Fibroblast of the aortic adventitia (primary cell): ENCODE results near the gene AAMP. TPM values are rescaled to one million over a fixed set of nuclear protein-coding genes. Genes with fewer than 3 reads are reported as not detected.
"Not testable (repeated sequence)": the region's sequence is repeated elsewhere in the genome, so short reads cannot be mapped to it uniquely, and the experiment has no call there.

ENCODE experiments used
- DNase-seq: peaks from one replicate; pipeline ENCODE4 v3.0.0-alpha.2; 2010; ENCODE audit warnings: low read depth
- H3K4me3 ChIP-seq: 2 replicates; pipeline ENCODE4 v1.5.1; 2011; ENCODE audit warnings: low read depth, mild to moderate bottlenecking, control low read depth, low read length, moderate library complexity
- CTCF ChIP-seq: IDR thresholded peaks from 2 replicates; pipeline ENCODE4 v1.5.1; 2011; ENCODE audit warnings: mild to moderate bottlenecking, low read length, control low read depth, inconsistent platforms; ENCODE audit not compliant: insufficient read depth
- total RNA-seq: library from RNA; depleted of rRNA; stranded (reverse); fragments of >200 nt; gene quantifications from 2 replicates; pipeline ENCODE4 v1.2.3, GENCODE V29; 2012; ENCODE audit warnings: low replicate concordance

Gene AAMP
- total RNA-seq, 1 donor = 64.4 TPM

DNA sequence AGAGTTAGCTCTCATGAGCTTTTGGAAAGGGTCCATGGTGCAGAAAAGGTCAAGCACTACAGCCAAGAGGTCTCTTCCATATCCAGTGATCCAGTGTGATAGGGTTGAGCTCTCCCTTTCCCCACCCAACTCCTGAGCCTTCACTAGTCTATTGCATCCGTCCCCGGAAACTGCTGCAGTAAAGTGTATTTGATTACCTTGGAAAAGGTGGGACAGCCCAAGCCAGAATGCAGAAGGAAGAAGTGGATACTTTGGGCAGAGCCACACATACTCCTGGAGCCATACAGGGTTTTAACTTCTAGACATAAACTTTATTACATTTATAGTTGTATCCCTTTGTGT, 3.9 kb upstream of the AAMP start:
- DNase-seq = no peak
- no peak for TF ChIP-seq CTCF
- no peak overlapping the region for H3K4me3 ChIP-seq

DNA sequence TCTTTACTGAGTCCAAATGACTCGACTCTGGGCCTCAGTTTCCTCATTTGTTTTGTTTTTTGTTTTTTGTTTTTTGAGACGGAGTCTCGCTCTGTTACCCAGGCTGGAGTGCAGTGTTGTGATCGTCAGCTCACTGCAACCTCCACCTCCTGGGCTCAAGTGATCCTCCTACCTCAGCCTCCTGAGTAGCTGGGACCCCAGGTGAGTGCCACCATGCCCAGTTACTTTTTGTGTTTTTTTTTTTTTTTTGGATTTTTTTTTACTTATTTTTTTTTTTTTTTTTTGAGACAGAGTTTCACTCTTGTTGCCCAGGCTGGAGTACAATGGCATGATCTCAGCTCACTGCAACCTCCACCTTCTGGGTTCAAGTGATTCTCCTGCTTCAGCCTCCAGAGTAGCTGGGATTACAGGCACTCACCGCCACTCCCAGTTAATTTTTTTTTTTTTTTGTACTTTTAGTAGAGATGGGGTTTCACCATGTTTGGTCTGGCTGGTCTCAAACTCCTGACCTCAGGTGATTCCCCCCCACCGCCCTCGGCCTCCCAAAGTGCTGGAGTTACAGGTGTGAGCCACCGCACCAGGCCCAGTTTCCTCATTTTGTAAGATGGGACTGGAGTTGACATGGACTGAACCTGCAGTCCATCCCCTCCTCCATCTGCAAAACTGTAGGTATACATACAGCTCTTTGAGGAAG, 3.4 kb upstream of the AAMP start:
- not testable (repeated sequence) for DNase-seq, H3K4me3 ChIP-seq

- peak overlapping the region; percentile 26 for H3K4me3 ChIP-seq
- TF ChIP-seq CTCF = peak; percentile 92
- DNase-seq = peak; percentile 99
Measured at GRCh38 chr2:218272531-218273212, 2.7 kb upstream of the AAMP start.

GRCh38 chr2:218271865-218272530, 2.1 kb upstream of the AAMP start:
- no peak for TF ChIP-seq CTCF
- no peak for DNase-seq
- peak overlapping the region; percentile 98 for H3K4me3 ChIP-seq

DNA sequence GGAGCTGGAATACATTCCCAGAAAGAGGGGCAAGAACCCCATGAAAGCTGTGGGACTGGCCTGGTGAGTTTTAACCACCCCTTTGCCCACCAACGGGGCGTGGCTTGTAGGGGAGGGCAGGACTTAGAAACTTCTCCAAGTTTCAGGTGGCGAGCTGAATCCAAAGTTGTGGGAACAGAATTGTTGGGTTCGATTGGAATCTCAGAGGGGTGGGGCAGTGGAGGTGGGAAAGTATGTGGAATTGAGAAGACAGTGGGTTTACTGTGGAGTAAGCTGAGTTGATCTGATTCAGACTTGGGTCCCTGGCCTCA, 1.5 kb upstream of the AAMP start:
- no peak for TF ChIP-seq CTCF
- peak overlapping the region; percentile 98 for H3K4me3 ChIP-seq
- DNase-seq = no peak

- TF ChIP-seq CTCF = no peak
- DNase-seq = no peak
- H3K4me3 ChIP-seq = peak overlapping the region; percentile 98
Measured at GRCh38 chr2:218270721-218271486, 967 bp upstream of the AAMP start.

DNA sequence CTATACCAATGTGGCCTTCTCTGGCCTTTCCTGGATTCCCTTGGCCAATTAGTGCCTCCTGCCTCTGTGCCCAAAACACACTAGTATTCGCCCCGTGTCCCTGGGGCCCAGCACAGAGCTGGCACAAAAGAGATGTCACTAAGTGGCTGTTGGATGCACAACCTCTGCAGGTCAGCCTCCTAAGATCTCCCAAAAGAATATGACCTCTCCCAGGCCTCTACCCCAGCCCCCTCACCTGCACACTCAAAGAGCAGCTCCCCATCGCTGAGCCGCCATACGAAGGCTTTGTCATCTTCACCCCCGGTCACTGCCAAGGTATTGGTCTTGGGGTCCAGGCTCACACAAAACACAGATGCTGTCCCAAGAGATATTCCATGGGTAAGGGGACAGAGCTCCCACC, 2.7 kb downstream of the AAMP start:
- no peak for TF ChIP-seq CTCF
- no peak overlapping the region for H3K4me3 ChIP-seq
- DNase-seq = no peak
